NK-92 treated with Interleukin-12 subunit alpha and Interleukin-12 subunit beta, amount 100 ng/mL, for 24 hours (cell line): ENCODE data around the gene GRID2.
"Not testable (repeated sequence)": the region's sequence is repeated elsewhere in the genome, so short reads cannot be mapped to it uniquely, and the experiment has no call there.

Experiments used
- DNase-seq: peaks from one replicate; lab custom pipeline; 2025; lab: John Stamatoyannopoulos, UW

GRID2 gene

DNA sequence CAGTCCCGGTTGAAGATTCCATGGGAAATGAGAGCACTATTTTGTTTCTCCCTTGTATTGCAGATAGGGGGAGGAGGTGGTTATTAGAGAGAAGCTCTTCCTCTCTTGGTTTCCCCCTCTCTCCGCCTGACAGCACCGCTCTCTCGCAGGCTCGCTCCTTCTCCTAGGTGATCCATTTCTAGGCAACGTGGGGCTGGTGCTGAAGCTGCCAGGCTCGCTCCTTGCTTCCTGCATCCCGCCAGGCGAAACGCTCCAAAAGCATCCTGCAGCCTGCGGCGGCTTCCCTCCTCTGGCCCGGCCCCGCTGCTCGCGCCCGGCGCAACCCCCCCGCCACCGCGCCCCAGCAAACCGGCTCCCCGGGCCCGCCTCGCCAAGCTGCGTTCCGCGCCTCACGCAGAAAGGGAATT, at the start of gene GRID2:
Gene GRID2, plus strand, starts transcription at position 346 of the 407 bp plus-strand sequence.
- no peak for DNase-seq

DNA sequence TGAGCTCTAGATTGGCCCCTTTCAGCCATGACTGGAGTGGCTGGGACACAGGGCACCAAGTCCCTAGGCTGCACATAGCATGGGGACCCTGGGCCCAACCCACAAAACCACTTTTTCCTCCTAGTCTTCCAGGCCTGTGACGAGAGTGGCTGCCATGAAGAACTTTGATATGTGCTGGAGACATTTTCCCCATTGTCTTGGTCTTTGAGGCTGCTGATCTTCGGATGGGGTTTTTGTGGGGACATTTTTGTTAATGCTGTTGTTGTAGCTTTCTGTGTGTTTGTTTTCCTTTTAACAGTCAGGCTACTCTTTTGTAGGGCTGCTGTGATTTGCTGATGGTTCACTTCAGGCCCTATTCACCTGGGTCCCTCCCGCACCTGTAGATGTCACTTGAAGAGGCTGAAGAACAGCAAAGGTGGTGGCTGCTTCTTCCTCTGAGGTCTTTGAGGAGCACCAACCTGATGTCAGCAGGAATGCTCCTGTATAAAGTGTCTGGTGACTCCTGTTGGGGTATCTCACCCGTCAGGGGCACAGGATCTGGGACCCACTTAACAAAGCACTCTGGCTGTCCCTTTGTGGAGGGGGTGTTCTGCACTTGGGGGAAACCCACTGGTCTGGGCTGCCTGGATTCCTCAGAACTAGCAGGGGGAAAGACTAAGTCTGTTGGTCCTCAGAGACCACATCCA, 49.6 kb upstream of the GRID2 start:
- no peak for DNase-seq

DNA sequence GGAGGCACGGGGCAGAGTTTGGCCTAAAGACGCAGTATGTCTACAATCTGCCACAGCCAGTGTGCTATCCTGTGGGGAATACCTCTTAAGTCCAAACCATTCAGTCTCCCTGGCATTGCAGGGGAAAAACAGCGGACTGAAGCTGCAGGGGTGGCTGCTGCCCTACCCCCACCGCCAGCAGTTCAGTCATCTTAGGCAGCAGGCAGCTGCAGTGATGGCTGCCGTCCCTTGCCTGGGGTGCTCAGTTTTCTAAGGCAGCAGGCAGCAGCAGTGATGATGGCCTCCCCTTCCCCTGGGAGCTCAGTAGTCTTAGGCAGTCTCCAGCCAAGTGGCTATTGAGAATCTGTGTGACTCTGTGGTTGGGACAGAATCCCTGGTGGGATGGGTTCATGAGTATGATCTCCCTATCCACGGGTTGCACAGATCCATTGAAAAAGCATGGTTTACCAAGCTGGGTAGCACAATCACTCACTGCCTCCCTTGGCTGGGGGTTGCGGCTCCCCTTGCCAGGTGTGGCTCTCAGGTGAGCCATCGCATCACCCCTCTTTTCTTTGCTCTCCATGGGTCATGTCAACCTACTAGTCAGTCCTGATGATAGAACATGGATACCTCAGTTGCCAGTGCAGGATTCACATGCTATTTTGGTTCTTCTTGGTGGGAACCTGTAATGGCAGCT, 48.9 kb upstream of the GRID2 start:
- no peak for DNase-seq

DNA sequence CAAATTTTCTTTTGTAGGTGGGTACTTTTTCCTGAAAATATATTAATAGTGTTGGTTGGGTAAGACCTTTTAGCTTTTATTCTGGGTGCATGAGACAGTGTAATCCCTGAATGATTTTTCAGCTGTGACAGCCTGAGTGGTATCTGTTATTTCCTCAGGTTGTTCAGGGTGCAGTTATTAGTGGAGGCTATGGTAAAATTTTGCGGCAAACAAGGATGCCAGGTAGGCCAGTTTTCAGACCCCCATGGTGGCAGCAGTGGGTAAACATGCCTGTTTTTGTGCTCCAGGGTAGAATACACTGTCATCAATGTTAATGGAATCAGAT, 47.9 kb upstream of the GRID2 start:
- no peak for DNase-seq

DNA sequence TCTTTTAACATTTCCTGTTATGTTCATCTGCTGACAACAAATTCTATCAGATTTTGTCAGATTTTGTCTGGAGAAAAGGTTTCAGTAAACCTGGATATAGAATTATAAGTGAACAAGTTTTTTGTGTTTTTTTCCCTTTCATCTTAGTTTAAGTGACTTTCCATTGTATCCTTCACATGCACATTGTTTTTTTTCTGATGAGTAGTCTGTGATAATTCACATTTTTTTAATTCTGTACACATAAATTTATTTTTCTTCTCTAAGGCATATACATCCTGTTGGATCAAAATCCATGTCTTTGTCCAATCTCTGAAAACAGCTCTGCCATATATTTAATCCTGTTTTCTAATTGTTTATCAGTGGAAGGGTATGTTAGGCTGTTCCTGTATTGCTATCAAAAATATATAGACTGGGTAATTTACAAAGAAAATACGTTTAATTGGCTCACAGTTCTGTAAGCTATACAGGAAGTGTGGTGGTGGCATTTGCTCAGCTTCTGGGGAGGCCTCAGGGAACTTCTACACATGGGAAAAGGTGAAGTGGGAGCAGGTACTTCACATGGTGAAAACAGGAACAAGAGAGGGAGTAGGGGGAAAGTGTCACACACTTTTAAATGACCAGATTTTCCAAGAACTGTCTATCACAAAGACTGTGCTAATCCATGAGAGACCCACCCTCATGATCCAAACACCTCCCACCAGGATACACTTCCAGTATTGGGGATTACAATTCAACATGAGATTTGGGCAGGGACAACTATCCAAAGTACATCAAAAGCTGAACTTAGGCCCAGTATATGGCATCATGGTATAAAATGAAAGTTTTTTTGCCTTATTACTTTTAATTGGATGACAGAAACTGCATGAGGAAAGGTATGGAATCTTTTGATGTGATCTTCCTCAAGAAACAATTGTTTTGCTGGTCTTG, 45.6 kb upstream of the GRID2 start:
- no peak for DNase-seq

DNA sequence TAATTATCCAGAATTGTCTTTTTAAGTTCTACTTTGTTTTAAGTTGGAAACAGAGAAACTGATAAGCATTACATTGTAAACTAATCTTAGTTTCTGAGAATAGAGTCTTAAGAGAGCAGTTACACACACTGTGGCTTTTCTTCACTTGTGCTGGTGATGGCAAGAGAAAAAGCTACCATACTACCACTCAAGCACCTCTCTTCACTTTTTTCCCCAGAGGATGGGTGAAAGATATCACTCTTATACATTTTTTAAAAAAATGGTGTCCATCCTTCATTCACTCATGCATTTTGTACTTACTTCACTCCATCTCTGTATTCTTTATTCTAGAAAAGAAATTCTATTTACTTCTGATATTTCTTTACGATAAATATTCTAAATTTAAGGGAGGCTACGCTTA, 42.5 kb upstream of the GRID2 start:
- no peak for DNase-seq

DNA sequence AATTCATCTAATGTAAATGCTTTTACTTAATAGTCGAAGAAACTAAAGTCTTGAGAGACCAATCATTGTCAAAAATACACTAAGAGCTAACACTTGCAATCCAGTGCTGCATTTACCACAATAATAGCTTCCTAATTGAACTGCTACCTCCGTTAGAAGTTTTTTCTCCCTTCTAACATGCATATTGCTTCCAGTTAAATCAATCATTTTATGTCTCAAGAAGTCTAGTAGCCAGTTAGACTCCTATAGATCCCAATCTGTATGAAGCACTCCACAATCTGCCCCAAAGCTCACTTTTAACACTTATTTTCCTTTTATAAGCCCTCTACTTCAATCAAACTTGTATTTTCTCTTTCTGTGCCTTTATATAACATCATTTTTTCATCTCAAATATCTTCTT, 41.4 kb upstream of the GRID2 start:
- DNase-seq, result no peak

DNA sequence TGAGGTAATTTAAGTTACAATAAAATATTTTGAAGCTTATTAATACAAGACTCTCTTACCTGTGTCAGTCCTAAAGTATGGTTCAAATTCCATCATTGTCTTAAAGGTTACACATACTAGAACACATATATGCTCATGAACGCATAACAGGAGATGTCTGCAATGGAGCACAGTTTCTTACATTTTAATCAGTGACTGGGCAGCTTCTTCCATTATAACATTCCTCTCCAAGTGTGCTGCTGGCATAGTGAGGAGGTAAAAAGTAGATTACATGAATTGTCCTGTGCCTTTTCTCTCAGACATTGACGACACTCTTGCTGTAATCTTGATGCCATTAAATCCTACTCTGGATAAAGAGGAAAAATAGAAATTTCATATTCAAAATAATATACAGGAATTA, 40.8 kb upstream of the GRID2 start:
- DNase-seq, result no peak

DNA sequence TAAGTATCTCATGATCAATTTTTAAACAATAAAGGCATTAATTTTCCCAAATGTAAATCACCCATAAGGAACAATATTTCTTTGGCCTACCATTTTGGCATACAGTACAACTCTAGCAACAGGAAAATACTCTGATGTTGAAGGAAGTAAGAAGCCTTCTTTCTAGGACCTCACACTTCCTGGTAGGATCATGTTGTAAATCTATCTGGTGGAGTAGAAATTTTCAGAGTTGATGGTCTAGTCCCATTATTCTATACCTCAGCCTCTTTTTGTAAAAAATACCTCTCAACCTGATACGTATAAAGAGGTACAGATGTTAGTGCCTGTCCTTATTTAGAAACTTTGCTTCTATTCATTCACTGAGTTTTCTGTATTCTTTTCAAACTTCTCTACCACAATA, 40.2 kb upstream of the GRID2 start:
- no peak for DNase-seq

DNA sequence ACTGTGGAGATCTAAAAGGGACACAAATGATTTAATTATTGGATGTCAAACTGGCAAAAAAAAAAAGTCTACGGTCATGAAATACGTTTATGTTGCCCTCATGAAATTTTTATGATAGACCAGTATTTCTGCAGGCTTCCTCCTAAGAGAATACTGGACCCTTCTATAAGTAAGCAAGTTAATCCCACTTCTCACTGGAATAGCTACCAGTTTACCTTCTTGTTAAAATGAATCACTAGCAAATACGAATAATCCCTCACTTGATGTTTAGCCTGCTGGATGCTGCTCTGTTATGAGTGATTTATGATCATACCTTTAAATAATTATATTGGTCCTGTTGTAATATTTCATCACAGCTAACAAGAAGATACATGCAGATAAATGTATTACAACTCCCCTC, 39.6 kb upstream of the GRID2 start:
- DNase-seq, result no peak

DNA sequence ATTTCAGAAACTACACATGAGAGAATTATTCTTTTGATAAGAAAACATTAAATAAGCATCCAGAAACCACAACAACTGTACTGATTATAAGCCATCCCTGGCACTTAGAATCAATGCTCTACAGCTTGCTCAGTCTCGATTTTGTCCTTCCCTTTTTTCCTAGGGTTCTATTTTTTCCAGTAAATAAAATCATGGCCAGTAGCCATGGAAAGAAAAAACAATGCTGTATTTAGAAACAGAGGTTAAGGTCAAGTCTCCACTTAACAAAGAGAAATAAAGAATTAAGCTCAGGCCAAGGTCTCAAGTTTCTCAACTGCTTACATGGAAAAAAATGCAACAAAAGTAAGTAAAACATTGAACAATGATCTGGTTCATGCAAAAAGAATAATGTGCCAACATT, 38.7 kb upstream of the GRID2 start:
- no peak for DNase-seq

DNA sequence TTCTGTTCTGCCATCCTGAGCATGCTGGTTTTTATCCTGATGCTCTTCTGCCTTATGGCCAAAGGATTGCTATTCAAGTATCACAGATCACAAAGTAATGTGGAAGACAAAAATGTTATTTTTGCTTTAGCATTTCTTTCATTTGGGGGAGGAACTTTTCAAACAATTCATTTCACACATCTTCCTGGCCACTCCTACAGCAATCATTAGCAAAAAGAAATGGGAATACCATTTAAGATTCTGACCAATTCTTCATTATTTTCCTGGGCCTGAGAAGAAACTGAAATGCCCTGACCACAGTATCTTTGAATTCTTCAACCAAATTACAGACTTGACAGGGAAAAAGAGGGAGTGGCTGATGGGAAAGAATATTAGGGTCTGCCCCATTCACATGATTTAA, 38.0 kb upstream of the GRID2 start:
- DNase-seq, result no peak

DNA sequence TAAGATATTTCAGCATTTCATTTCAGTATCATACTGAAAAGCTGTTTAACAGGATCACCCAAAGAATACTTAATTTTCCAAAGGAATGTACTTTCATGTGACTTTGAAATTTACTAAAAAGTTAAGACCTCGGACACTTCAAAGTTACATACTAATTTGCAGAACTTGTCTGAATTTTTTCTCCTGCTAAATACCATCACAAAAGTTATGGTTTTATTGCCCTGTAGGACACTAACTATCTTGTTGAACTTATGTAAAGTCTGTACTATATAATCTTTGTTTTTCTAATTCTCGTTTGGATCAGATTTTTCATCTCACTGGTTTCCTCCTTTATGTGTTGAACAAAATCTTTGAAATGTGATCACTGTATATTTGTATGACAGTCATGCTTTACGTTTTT, 37.2 kb upstream of the GRID2 start:
- DNase-seq, result no peak

DNA sequence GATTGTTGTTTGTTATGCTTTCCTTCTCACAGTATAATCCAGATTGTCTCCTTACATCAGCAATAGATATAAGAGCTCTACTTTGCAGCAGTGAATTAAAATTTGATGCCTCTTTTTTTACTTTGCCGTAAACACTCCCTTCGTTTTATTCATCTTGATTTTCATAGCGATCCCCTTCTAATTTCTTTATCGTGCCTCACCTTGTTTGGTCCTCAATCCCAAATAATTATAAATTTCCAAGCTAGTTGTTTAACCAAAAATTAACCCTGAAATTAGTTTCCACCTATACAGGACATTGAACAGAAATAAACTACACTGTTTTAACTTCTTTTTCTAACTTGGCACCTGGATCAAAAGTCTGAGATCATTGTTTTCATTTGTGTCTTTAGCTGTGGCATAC, 35.1 kb upstream of the GRID2 start:
- no peak for DNase-seq

DNA sequence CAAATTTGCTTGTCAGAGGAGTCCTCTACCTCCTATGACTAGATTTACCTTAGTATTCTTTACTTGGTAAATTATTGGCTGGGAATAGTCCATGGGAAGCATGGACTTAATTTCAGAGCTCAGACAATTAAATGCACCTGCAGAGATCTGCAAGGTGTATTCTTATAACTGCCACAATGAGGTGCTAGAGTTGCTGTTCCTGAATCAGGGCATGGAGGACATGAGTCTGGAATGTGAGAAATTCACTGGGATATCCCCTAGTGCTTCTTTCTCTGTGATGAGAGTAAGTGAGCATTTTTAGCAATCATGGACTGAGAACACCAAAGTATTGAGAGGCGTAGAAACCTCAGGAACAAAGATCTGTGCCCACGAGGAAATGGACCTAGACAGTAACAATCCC, 32.9 kb upstream of the GRID2 start:
- DNase-seq, result no peak

DNA sequence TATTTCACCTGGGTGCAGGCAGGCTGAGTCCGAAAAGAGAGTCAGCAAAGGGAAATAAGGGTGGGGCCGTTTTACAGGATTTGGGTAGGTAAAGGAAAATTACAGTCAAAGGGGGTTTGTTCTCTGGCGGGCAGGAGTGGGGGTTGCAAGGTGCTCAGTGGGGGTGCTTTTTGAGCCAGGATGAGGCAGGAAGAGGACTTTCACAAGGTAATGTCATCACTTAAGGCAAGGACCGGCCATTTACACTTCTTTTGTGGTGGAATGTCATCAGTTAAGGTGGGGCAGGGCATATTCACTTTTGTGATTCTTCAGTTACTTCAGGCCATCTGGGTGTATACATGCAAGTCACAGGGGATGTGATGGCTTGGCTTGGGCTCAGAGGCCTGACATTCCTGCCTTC, 32.2 kb upstream of the GRID2 start:
- not testable (repeated sequence) for DNase-seq

DNA sequence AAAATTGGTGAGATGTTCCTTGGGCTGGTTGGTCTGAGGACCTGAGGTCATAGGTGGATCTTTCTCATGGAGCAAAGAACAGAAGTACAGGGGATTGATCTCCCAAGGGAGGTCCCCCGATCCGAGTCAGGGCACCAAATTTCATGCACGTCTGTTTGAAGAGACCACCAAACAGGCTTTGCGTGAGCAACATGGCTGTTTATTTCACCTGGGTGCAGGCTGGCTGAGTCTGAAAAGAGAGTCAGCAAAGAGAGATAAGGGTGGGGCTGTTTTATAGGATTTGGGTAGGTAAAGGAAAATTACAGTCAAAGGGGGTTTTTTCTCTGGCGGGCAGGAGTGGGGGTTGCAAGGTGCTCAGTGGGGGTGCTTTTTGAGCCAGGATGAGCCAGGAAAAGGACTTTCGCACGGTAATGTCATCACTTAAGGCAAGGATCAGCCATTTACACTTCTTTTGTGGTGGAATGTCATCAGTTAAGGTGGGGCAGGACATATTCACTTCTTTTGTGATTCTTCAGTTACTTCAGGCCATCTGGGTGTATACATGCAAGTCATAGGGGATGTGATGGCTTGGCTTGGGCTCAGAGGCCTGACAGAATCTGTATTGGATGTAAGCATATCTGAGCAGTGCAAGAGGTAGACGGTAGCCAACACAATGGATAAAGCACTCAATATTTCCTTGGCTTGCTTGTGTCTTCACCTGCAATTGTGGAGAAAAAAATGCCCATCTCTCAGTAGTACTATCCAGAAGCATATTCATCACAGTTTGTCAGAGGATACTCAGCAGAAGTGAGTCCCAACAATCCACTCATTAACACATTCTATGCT, 26.5 kb upstream of the GRID2 start:
- not testable (repeated sequence) for DNase-seq

DNA sequence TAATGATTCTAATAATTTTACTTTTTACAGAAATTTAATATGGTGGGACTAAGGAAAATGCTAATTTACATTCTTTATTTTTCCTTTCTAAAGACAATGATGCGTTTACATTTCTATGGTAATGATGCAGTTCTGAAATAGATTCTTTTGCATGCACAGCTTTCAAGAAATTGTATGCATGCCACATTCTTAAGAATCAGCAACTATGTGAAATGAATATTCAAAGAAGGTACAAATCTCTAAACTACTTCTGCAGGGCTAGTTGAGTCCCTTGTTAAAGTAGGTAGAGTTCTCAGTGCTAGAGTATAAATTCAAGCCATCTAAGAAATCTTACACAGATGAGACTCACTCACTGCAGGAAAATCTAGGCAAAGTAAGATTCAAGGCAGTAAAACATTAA, 24.5 kb upstream of the GRID2 start:
- no peak for DNase-seq

DNA sequence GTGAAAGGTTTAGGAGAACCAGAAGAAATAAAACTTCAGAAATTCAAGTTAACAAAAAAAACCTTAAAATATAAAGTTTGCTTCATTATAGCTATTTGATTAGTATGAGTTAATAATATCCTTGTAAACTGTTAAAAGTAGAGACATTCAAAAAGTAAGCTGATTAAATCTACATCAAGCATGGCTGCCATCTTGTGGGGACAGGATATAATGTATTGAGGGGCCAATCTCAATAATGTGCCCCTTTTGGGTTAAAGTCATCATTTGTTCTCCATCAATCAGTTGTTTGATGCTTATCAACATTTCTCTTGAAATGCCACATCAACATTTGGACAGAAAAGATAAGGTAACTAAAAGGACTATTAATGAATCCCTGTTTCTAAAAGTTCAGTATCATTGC, 4.6 kb upstream of the GRID2 start:
- DNase-seq, result no peak

DNA sequence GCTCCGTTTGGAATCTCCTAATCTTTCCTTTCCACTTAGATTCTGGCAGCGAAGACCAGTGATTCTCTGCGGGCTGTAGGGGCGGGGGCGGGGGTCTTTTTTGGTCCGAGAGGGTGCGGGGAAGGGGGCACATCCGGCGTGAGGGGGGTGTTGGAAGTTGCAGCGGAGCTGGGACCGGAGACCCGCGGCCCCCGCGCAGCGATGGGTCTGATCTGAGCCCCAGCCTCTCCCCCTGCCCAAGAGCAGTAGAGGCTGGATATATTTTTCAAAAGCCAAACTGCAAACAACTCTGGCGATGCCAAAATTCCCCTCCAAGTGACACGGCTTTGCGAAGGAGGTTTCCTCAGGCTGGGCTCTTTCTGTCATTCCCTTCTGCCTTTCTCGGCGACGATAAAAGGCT, 355 bp downstream of the GRID2 start:
- no peak for DNase-seq

DNA sequence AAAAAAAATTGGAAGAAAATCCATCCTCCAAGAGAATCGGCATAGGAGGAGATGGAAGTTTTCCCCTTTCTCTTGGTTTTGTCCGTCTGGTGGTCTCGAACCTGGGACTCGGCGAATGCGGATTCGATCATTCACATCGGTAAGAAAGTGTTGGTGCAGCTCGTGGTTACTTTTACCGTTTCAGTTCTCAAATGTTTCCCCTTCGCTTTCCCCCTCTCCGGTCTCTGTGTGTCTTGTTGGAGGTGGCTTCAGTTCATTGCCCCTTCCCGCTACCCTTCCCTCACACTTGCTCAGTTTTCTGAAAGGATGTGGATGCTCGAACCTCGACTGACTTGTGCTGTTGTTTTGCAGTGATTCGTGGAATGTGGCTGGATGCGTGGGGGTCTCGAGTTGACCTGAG, 840 bp downstream of the GRID2 start:
- DNase-seq, result no peak

DNA sequence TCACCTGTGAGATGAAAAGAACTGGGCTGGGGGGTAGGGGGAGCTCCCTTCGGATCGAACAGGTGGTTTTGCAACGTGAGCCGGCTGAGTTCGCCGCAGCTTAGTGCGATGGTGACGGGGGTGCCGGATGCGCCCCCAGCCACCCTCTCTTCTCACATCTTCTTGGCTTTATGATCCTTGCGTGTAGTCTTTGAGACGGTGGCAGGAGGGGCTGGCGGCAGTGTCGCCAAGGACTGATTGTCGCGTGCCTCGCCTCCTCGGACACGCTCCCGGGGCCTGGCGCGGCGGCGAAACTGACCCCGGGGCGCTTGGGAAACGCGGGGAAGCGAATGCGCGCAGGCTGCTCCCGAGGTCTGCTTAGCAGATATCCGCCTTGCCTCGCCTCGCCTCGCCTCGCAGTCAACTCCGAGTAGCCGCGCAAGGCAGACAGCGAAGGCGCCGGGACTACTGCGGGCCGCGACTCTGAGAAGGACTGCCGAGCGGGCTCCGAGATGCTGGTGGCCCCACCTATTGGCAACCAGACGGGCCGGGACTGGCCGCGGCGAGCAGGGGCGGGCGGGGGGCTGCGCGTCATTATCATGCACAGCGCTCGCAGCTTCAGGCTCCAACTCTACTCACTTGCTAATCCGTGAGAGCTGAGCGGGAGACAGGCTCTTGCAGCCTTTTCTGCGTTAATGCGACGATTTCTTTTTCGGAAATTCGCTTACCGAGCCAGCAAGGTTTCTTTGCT, 1.5 kb downstream of the GRID2 start:
- DNase-seq, result no peak
